T1000 (cell line): ENCODE results near the gene MUC6.

ENCODE experiments used
- DNase-seq: peaks from one replicate; lab custom pipeline; 2025; ENCODE audit warnings: mixed read lengths; lab: John Stamatoyannopoulos, UW

Gene MUC6

DNA sequence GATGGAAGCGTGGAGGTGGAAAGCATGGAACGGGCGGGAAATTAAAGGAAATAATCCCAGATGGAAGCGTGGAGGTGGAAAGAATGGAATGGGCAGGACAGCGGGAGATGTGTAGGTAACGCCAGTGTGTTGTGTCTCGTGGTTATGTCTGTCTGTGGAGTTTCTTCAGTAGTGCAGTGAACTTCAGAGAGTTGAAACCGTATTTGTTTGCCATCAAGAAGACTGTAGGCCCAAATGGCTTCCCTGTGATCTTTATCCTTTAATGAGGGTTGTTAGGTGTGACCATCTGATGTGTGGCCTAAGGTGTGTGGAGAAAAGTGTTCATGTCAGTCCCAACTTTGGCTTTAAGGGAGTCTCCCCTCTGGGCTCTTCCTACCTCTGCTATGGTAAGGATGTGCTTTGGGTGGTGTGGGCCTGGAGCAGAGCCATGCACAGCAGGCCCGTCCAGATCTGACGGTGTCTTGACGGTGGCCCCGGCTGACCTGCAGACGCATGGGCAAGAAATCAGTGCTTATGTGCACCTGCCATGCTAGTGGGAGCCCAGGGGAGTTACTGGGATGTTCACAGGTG lies 71.2 kb downstream of the MUC6 start:
- no peak for DNase-seq

DNA sequence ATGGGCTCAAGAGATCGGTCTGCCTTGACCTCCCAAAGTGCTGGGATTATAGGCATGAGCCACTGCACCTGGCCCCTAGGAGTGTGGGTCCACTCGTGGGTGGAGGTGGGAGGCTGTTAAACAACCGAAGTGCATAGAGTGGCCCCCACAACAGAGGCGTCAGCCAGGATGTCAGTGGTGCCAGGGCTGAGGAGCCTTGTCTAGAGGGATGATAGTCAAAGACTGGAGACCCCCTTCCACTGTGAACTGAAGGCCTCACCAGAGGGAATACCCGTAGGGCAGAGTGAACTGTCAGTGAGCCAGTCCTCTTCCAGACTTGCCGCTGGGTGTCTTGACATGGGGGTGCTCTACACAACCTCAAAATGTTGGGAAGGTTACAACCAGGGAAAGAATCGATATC lies 72.7 kb downstream of the MUC6 start:
- DNase-seq: no peak
